AML-193 (cell line): ENCODE data around the gene ADAMTS6.

Experiments used
- DNase-seq, 2 experiments: peaks; one replicate each; lab custom pipeline; 2025; lab: John Stamatoyannopoulos, UW

Gene ADAMTS6

DNA sequence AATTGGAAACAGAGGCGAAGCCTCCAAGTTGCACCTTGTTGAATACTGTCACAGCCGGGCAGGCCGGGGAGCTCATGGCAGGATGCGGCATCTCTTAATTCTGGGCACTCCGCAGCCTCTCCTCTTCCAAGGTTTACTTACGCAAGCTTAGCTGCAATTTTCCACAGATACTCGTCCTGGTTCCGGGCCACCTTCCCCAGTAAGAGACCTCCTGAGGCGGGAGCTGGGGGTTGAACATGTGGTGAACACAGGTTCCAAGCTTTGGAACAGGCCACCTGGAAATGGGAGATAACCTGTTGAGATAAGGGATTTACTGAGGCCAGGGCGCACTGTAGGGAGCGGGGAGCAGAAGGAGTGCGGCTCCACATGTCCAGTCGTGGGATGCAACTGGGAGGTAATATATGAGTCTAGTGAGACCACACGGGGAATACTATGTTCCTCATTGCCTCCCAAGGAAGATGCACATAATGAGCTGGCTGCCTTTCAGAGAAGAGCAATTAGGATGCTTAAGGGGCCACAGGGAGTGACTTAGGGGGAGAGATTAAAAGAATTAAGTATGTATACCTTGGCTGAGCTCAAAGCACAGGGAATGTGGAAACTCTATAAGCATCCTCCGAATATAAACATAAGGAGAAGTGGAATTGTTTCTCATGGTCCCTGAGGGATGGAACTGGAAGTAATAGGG is 377.8 kb downstream of the ADAMTS6 start:
- no peak for DNase-seq

DNA sequence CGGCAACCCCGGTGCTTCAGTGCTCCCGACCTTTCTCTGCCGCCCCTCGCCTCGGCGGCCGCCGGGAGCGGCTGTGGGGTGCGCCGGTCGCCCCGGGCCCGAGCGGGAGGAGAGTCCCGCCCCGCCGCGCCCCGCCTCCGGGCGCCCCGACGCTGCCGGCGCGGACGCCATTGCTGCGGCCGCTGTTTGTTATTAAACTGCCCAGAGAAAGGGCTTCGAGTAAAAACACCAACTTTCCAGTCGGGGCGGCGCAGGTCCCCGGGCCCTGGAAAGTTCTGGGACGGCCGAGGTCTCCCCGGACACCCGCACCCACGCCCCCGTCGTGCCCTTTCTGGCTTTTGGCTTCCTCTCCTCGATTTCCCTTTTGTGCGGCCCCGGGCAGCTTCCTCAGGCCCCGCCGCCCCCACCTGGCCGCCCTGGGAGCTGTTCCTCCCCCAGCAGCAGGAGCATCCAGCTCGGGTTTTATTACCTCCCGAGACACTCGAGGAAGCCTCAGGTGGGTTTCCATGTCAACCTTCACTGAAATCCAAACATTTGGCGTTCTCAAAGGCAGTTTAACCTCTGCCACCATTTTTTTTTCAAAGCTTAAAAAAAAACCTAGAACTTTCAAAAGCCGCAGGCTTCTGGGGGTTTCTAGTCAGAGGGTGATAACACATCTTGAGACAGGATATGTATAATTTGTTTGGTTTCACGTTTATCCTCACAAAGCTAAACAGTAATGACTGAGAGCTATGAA is 378.6 kb downstream of the ADAMTS6 start:
- DNase-seq = peak; percentile 6 to 34

DNA sequence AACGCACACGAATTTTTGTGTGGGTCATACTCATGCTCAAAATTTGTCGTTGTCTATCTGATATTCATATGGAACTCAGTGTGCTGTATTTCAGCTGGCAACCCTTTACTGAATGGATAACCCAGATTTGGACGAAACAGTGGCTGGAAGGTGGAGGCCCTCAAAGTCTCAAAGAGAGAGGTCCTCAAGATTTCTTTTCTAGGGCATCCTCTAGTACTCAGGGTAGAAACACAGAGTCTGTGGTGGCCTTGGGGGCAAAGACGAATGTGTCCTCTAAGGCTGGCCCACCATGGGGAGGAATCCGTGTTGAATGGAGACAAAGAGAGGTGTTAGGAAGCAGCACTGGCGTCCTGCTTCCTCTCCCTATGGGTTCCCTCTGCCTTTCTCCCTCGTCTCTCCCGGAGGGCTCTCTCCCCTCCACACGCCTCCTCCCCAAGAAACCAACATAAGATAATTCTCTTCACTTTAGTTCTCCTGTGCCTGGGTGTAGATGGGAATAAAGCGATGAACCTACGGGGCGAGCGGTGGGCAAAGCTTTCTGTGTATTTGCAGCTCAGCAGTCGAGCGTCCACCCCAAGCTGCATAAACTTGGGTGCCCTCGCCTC is 379.2 kb downstream of the ADAMTS6 start:
- DNase-seq = peak in 1 of 2 experiments; percentile 2

DNA sequence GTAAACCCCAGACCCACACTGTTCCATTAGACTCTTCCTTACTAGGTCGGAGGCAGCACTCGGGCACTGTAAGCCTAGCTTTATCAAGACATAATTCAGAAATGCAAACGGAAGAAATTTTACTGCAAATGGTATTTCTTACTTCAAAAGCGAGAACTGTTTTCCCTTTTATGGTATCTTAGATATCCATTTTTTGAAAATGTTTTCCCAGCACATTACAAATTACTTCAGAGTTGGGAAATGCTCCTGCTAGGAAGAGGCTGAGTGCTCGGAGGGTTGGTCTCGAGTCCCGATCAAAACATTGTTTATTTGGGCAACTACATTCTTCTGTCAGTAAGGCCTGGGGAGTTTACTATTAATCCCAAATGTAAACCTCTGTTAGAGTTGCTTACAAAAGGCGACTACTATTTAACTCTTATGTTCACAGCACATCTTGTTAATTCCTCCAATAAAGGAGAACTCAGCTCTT is 380.1 kb downstream of the ADAMTS6 start:
- DNase-seq = no peak

DNA sequence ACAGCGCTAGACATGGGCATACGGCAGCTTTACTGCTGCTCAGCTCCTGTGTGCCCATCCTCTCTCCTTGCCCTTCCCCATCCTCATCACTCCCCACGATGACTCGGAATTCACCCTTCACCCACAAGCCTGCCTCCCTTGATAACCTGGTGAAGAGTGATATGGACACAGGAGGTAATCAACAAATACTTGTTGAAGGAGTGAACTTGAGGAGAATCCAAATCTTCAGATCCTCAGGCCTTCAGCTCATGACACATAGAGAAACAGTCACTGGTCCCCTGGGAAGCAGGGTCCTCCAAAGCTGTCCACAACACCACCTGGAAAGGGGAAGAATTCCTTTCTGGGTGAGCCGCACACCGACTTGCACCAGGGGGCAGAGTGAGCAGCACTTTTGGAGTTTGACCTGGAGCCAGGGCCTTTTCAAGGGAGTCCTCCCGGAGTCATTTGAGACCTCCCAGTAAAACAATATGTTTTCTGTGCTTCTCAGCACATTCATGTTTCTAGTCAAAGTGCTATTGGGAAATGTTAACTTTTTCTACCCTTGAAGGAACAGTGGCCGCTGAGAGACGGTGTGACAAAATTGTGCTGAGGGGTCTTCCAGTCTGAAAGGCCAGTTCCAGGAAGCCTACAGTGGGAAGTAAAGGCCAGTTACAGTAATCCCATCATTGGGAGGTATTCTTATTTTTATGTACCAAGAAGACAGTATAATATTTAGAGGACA is 380.6 kb downstream of the ADAMTS6 start:
- DNase-seq = peak; percentile 40 to 43
